DLD1 (cell line): ENCODE results near the gene DHX29.

ENCODE experiments used
- in situ Hi-C: cut with HindIII; loops from 2 replicates; pipeline ENCODE4 v1.10.0; 2017; ENCODE audit warnings: low sequenced_read_pairs

The DHX29 gene

DNA sequence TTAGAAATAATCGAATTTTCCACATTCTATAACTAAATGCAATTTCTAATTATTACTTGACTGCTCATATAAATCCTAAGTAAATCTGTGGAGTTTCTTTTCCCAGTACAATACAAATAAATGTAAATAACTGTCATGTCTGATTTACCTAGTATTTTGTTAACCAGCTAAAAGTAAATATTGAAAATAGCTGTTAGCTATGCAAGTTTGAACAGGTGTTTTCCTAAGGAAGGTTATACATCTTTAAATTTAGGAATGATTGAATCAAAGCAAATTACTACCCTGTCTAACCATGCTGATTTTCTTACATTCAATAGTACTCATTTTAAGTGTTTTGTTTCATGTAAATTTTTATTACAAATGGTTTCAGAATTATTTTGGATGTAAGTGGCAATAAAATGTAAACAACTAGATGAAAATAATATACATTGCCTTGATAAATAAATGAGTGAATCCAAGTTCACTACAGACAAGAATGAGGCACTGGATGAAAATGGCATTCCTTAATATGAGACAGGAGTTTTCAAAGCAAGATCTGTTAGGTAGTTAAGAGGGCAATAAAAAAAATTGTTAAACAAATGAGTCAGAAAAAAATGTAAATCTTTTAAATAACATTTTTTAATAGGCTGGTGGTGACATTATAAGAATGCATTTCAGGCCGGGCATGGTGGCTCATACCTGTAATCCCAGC is 96.2 kb downstream of the DHX29 start:
- in situ Hi-C loops, result no loop called here
